Activated B cell treated with CpG ODN at 0.5 μM for 24 hours (primary cell): ENCODE results near the gene CORIN. TPM values are rescaled to one million over a fixed set of nuclear protein-coding genes. Genes with fewer than 3 reads are reported as not detected.

ENCODE experiments used
- ATAC-seq: fragments of 200-7000 bp; cut with Tn5 transposase; one replicate; pipeline ENCODE4 v1.10.0; 2021; ENCODE audit warnings: low read depth, mild to moderate bottlenecking, moderate library complexity
- CTCF ChIA-PET: fragments of 350-600 bp; sonication (Branson Sonifier 250); formaldehyde crosslinking; loops from one replicate; lab custom pipeline; 2021; ENCODE audit warnings: antibody characterized with exemption; lab: Charles Lee
- POLR2A ChIA-PET: fragments of 350-600 bp; sonication (Branson Sonifier 250); formaldehyde crosslinking; loops from one replicate; lab custom pipeline; 2021; ENCODE audit warnings: antibody characterized with exemption; lab: Charles Lee
- DNase-seq: peaks from one replicate; pipeline ENCODE4 v3.0.0; 2022
- H3K27ac Mint-ChIP-seq: one replicate; pipeline ENCODE4 v1.8.0; 2020; ENCODE audit warnings: mixed read lengths
- H3K27me3 Mint-ChIP-seq: one replicate; pipeline ENCODE4 v1.8.0; 2021; ENCODE audit warnings: mixed read lengths
- H3K36me3 Mint-ChIP-seq: one replicate; pipeline ENCODE4 v1.8.0; 2021; ENCODE audit warnings: low read depth, mixed read lengths
- H3K4me1 Mint-ChIP-seq: one replicate; pipeline ENCODE4 v1.8.0; 2021; ENCODE audit warnings: mixed read lengths
- H3K4me3 Mint-ChIP-seq: one replicate; pipeline ENCODE4 v1.8.0; 2020; ENCODE audit warnings: mild to moderate bottlenecking, mixed read lengths
- H3K9me3 Mint-ChIP-seq: one replicate; pipeline ENCODE4 v1.8.0; 2020; ENCODE audit warnings: mixed read lengths
- intact Hi-C: fragments of 100-400 bp; cut with micrococcal nuclease; formaldehyde crosslinking; loops from one replicate; pipeline ENCODE4 v1.15.1; 2024
- total RNA-seq: library from RNA; stranded (reverse); gene quantifications from 2 replicates; pipeline ENCODE4 v1.2.3, GENCODE V29; 2022
- TF ChIP-seq, protein P1 (sequence below): fragments of 200-600 bp; IDR thresholded peaks from one replicate; pipeline ENCODE4 v1.8.0; 2022; ENCODE audit warnings: antibody characterized with exemption, mild to moderate bottlenecking

CORIN gene
- total RNA-seq, 1 donor from 2014 or later: not detected

DNA sequence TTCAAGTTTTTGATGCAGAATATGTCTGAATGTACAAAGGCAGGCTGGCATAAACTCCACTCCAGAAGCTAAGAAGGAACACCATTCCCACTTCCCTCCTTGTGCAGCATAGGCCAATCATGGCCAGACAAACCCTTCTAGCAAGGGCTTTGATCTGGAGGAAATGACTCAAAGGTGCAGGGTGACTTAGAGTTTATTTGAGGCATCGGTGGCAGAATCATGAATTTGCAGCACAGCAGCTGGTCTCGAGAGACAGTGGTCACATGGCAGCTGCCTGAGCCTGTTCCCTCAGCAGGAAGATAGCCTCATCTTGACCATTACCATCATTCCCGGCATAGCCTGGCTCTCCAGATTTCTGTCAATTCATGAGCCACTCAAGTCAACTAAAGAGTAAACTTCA is 198.3 kb downstream of the CORIN start:
- DNase-seq: no peak

DNA sequence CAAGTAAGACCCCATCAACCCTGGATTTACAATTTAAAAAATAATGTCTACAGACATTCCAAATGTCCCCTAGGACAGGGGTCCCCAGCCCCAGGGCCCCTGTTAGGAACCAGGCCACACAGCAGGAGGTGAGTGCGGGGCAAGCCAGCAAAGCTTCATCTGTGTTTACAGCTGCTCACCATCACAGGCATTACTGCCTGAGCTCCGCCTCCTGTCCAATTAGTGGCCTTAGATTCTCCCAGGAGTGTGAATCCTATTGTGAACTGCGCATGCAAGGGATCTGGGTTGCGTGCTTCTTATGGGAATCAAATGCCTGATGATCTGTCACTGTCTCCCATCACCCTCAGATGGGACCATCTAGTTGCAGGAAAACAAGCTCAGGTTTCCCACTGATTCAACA is 206.7 kb downstream of the CORIN start:
- no peaks in the 10 kb centered on the region for H3K4me1 Mint-ChIP-seq
- CTCF ChIA-PET: no interaction called here
- peaks cover 2% of the 10 kb centered on the region for H3K9me3 Mint-ChIP-seq
- no peak for ATAC-seq
- no peak for DNase-seq
- no peak overlapping the region for H3K27ac Mint-ChIP-seq
- intact Hi-C loops: no loop called here
- no peak overlapping the region for H3K4me3 Mint-ChIP-seq
- POLR2A ChIA-PET: no interaction called here
- TF ChIP-seq, protein P1, sequence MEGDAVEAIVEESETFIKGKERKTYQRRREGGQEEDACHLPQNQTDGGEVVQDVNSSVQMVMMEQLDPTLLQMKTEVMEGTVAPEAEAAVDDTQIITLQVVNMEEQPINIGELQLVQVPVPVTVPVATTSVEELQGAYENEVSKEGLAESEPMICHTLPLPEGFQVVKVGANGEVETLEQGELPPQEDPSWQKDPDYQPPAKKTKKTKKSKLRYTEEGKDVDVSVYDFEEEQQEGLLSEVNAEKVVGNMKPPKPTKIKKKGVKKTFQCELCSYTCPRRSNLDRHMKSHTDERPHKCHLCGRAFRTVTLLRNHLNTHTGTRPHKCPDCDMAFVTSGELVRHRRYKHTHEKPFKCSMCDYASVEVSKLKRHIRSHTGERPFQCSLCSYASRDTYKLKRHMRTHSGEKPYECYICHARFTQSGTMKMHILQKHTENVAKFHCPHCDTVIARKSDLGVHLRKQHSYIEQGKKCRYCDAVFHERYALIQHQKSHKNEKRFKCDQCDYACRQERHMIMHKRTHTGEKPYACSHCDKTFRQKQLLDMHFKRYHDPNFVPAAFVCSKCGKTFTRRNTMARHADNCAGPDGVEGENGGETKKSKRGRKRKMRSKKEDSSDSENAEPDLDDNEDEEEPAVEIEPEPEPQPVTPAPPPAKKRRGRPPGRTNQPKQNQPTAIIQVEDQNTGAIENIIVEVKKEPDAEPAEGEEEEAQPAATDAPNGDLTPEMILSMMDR: no peak
- H3K27me3 Mint-ChIP-seq: peaks cover 4% of the 10 kb centered on the region
- no peaks in the 10 kb centered on the region for H3K36me3 Mint-ChIP-seq

More for the DNA sequence above, 198.3 kb downstream of the CORIN start:
- ATAC-seq: no peak
- Mint-ChIP-seq H3K27me3 (peaks cover 8% of the 10 kb centered on the region), H3K36me3 (no peaks in the 10 kb centered on the region), H3K27ac (no peak overlapping the region), H3K4me1 (no peaks in the 10 kb centered on the region), H3K4me3 (no peak overlapping the region), H3K9me3 (peaks cover 13% of the 10 kb centered on the region)
- CTCF ChIA-PET: no interaction called here
- intact Hi-C loops: no loop called here
- POLR2A ChIA-PET: no interaction called here
- TF ChIP-seq, protein P1: no peak

DNA sequence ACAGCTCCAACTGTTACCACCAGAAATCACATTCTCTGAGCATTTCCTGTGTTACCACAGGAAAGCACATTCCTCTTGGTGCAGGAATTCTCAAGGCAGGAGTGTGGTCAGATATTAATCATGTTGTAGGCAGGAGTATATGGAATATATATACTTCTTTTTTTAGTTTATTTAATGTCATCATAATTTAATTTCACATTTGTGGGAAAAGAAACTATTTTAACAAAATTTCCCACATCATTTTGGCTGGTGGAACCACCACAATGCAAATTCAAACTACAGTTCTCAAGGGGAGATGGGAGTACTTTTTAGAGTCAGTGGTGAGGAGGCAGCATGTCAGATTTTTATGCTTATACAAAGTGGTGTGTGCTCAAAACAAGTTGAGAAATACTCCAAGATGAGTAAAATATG is 213.8 kb downstream of the CORIN start:
- ATAC-seq: no peak
- intact Hi-C loops: no loop called here
- DNase-seq: no peak
- CTCF ChIA-PET: no interaction called here
- H3K36me3 Mint-ChIP-seq: no peaks in the 10 kb centered on the region
- no peak overlapping the region for H3K27ac Mint-ChIP-seq
- no peaks in the 10 kb centered on the region for H3K9me3 Mint-ChIP-seq
- TF ChIP-seq, protein P1: no peak
- H3K27me3 Mint-ChIP-seq: no peaks in the 10 kb centered on the region
- H3K4me1 Mint-ChIP-seq: no peaks in the 10 kb centered on the region
- POLR2A ChIA-PET: no interaction called here
- H3K4me3 Mint-ChIP-seq: no peak overlapping the region

DNA sequence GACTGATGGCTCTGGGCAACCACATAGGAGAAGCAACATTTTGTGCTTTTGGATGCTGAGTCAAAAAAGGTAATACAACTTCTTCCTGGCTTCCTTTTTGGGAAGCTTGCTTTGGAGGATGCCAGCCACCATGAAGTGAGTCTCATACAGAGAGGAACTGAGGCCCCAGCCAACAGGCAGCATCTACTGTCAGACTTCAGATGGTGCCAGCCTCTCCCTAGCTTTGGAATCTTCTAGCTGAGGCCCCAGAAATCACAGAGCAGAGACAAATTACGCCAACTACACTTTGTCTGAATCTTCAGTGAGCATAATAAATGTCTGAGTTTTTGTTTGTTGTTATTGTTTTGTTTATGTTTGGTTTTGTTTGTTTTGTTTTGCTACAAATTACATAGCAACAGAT is 216.7 kb downstream of the CORIN start:
- TF ChIP-seq, protein P1: no peak
- no peak overlapping the region for H3K4me3 Mint-ChIP-seq
- no peaks in the 10 kb centered on the region for H3K36me3 Mint-ChIP-seq
- H3K9me3 Mint-ChIP-seq: no peaks in the 10 kb centered on the region
- DNase-seq: no peak
- CTCF ChIA-PET: no interaction called here
- H3K4me1 Mint-ChIP-seq: no peaks in the 10 kb centered on the region
- no peak for ATAC-seq
- H3K27ac Mint-ChIP-seq: no peak overlapping the region
- no peaks in the 10 kb centered on the region for H3K27me3 Mint-ChIP-seq
- intact Hi-C loops: no loop called here
- POLR2A ChIA-PET: no interaction called here

DNA sequence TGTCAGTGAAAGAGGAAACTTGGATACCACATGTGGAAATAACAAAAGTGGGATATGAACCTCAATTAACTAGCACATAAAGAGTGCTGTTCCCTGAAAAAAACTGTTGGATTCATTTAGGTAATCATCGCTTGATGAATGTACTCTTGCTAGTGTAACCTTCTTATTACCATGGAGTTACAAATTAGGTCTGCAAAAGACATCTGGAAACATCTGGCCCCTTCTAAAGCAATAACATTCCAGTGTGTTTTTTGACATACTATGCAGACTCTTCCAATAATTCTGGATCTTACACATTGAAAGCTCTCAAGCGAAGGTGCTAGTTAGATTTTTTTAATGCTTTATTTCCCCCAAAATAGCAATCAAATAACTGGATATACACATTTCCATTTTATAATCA is 218.2 kb downstream of the CORIN start:
- no peaks in the 10 kb centered on the region for H3K9me3 Mint-ChIP-seq
- POLR2A ChIA-PET: no interaction called here
- CTCF ChIA-PET: no interaction called here
- no peak overlapping the region for H3K4me3 Mint-ChIP-seq
- no peak for DNase-seq
- TF ChIP-seq, protein P1: no peak
- no peaks in the 10 kb centered on the region for H3K36me3 Mint-ChIP-seq
- no peak for ATAC-seq
- intact Hi-C loops: no loop called here
- H3K27ac Mint-ChIP-seq: no peak overlapping the region
- no peaks in the 10 kb centered on the region for H3K27me3 Mint-ChIP-seq
- no peaks in the 10 kb centered on the region for H3K4me1 Mint-ChIP-seq
